GM19240 (cell line): ENCODE measurements around the gene SEMA5A.
"Not testable (repeated sequence)": the region's sequence is repeated elsewhere in the genome, so short reads cannot be mapped to it uniquely, and the experiment has no call there.

Experiments
- DNase-seq: peaks from one replicate; pipeline ENCODE4 v3.0.0; 2011; ENCODE audit warnings: low spot score; ENCODE audit not compliant: insufficient read length

SEMA5A gene

DNA sequence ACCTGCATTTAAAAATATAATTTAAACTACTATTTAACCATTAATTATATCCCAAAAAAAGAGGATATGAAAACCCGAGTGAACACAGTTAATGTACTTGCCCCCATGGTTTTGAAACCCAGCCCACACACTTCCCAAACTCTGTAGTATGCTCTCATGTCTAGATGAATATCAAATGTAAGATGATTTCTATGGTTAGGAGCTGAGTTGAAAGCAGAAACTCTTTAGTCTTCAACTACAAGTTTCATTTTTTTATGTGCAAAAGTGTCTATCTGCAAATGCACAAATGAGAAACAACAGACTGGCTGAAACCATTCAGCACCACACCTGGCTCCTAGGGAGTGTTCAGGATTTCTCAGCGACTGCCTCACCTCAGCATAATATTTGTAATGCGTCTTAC, 183.3 kb downstream of the SEMA5A start:
- no peak for DNase-seq

DNA sequence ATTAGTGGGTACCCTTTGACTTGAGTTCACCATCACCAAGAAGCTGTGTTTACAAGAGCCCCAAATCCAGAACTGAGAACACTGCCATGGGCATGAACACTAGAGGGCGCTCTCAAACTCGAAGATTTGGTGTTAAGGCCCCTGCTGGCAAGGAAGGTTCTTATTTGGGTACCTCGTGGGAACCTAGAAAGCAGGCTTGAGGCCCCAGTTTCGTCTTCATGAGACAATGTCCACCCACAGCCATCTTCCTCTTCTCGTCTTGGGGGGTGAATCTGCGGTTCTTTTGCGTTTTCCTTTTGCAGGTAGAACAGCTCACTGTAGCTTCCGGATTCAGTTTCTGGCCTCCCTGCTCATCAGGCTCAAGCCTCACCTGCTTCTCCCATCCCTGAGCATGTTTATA, 184.0 kb downstream of the SEMA5A start:
- DNase-seq: peak; percentile 38

DNA sequence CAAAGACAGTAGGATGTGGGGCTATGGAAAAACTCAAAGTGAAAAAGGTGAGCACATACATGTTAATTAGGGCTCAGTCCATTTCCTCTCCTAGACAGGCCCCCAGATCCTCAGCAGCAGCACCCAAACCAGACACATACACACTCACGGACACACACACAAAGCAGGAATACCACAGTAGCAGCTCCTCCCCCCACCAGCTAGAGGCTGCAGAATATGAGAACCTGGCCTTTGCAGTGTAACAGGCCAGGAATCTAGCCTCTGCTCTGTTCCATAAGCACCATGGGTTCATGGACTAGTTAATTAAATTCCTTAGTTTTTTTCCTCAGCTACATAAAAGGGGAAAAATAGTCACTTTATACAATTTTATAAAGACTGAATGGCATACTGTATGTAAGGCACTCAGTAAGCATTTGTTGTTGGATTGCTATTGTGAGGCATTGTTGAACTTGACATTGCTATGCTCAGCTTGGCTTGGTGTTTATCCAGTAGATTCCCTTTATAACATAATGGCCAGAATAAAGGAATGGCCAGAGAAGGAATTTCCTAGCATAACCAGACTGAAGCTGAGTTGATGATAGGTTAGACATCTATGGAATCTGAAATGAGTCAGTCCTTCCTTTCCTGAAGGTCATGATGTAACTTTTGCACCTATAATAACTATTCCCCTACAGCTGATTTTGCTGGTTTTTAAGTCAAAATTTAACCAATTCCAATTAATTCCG, 186.8 kb downstream of the SEMA5A start:
- no peak for DNase-seq

DNA sequence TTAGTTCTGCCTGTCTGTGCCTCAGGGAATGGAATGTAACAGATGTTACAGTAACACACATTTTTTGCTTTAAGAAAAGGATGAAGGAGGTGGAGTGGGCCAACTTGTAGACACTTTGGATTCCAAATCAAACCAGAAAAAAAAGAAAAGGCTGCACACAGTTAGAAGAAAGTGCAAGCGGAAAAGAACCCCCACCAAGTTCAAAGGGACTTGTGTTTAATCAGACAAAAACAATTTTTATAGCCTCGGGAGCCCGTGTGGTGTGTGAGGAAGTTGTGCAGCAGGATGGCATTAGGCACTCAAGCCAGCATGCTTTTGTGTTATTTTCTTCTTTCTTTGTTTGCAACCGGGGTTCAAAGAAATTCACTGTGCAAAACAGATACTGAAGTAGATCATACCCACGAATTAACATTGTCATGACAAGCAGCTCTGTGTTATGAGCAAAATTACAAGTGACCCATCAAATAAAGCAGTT, 189.5 kb downstream of the SEMA5A start:
- DNase-seq: no peak

DNA sequence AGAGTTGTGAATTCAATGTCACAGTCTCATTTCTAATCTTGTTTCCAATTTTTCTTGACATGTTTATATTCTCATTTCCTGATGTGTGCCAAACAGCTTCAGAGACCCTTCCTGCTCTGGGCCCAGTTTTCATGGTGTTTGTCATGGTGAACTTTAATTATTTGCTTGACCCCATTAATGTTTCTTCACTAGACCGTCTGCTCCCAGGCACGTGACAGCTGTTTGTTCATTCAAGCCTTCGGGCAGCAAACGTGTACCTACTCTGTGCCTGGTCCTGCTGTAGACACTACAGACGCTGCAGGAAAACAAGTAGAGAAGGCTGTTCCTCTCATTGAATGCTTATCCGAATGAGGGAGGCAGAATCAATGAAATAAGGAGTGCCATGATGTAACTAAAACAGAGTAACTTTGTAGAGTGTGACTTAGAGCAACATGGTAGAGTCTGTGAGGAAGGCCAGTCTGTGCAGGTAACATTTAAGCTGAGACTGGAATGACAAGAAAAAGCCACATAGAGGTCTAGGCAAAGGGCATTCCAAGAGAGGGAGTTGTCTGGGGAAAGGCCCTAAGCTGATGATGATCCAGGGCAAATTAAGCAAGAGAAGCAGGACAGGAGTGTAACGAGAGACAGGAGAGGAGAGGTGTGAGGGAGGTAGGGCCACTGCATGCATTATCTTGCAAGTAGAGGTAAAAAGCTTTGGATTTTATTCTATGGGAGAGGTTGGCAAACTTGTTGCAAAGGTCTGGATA, 191.4 kb downstream of the SEMA5A start:
- no peak for DNase-seq

DNA sequence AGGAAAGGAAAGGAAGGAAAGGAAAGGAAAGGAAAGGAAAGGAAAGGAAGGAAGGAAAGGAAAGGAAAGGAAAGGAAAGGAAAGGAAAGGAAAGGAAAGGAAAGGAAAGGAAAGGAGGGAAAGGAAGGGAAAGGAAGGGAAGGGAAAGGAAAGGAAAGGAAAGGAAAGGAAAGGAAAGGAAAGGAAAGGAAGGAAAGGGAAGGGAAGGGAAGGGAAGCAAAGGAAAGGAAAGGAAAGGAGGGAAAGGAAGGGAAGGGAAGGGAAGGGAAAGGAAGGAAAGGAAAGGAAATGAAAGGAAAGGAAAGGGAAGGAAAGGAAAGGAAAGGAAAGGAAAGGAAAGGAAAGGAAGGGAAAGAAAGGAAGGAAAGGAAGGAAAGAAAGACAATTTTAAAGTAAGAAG, 192.8 kb downstream of the SEMA5A start:
- DNase-seq: not testable (repeated sequence)

DNA sequence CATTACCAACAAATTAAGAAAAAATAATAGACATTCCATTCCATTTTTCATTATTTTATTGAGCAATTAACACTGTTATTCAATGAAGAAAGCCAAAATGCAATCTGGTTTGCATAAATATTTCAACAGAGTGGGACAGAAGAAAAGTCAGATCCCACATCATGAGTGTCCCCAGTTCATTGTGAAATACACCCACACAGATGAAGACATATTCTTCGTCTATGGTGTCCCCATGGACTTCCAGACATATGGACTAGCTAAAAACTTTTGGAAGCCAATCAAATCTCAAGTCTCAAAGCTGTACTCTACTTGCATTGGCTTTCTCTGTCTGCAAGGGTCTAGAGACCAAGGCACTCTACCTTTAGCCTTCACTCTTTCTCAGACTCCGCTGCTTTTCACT, 194.3 kb downstream of the SEMA5A start:
- DNase-seq: no peak

DNA sequence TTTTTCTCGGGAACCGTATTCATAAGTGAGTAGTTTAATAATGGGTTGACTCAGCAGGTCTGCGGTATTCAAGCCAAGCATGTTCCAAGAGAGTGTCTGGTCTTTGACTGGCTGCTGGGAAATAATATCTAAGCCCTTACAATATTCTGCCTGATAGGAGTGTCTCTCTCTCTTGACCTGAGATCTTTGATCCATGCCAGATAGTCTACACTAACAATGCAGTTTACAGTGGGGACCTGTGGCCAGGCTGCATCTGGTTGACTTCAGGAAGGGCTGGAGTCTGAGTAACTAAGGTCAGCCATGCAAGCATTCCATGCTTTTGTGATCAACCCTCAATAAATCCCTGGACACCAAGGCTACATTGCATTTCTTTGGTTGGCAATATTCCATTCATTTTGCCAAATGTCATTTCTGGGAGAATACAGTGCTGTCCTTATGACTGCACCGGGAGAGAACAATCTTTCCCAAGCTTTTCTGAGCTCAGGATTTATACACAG, 195.5 kb downstream of the SEMA5A start:
- DNase-seq: no peak

DNA sequence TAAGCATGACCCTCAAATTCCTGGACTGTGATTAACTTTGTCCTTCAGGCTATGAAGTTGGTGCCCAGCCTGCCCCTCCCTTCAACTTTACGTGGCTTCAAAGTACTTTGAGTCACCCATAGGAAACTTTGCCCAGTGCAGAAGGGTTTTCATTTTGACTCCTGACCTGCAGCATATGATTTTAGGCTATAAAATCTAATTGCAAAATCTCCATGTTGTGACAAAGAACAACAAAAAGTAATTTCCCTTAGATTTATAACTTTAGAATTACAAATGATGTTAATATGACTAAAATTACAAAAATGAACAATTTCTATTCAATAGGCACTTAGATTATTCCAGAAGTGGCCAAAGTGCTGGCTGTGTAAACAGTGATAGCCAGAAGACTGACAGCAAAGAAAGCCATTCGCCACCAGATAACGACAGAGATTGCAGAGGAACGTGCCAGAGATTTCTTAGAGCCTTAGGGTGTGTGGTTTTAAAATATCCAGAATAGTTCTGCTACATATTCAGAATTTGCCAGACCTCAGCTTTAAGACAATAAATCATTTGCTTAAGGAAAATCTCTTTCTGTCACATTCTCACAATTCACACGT, 197.4 kb downstream of the SEMA5A start:
- no peak for DNase-seq

DNA sequence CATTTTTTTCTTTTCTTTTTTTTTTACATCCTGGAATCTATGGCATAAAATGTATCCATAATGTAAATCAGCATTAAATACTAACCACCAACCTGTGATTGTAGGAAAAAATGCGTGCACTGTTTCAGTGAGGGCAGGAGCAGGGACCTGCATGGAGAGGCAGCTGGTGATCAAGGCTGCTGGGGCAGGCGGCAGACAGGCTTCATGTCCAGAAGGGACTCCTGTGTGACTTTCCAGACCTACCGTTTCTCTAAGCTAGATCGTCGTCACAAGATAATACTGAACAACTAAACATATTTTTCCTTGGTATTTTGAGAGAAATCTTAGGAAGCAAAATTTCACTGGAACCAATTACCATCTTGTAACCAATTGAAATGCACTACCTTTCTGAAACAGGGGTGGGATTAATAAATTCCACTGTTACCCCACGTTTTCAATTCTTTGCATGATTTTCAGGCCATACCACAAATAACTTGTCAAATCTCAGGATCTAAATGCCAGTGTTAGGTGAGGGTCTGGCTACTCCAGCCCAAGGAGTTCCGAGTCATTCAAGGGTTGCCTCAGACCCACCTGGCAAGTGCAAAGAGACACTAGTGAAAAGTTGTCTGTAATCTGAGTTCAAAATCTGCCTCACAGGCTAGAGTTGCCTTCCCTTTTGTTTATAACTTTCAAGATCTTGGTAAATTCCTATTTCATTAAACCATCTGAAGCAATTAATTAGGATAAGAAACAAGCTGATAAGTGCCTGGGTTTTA, 198.2 kb downstream of the SEMA5A start:
- DNase-seq: no peak

DNA sequence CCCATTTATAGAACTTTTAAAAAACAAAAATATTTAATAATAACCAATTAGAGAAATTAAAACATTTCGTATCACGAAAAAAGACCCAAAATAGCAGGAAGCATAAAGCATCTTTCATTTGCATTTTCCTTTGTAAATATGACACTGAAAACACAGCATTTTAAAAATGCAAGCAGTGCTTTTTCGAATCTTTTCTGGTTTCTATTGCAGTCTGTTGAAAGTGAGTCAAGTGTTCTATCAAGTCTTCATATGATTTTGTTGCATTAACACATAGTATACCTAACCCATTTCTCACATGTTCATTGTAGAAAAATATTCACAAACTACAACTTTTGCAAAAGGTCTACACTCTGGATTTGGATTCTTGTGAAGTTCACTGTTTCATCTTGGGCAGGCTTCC, 198.8 kb downstream of the SEMA5A start:
- DNase-seq: no peak

DNA sequence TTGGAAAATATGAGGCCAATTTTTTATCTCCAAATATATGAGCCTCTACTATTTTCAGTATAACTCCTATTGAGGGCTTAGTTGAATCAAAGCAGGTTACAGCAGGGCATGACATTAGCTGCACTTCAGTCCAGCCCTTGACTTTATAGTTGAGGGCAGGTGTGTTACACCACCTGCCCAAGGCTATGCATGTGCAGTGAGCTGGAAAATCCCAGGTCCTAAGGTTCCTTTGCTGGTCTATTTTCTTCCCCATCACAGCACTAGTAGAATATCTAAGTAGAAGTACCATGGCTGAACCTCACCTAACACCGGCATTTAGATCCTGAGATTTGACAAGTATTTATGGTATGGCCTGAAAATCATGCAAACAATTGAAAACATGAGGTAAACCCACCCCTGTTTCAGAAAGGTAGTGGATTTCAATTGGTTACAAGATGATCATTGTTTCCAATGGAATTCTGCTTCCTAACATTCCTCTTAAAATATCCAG, 201.1 kb downstream of the SEMA5A start:
- no peak for DNase-seq

DNA sequence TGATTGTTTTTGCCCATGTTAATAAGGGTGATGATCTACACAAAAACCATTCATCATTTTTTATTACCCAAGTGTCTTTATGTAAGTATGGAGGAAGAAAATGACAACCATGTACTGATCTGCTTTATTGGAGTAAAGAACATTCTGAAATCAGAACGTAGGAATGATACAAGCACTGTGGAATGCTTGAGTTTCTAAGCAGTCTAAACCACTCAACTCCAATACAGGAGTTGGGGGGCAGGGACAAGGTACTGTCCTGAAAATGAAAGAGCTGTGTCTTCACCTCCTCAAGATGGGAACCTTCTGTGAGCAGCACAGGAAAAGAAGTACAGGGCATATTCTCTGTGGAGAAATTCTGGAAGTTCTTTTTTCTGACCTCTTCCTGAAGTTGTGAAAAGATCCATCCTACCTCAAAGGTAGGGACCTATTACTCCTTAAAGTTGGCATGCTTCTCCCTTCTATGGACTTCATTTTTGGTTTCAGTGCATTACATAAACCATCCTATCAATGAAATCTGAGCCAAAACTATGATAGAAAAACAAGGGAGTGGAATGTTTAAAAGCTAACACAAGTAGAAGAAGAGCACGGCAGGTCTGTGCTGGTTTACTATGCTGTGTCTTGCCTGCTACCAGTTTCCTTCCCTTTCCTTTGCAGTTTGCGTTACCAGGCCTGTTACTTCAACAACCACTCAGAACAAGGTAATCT, 202.6 kb downstream of the SEMA5A start:
- no peak for DNase-seq

DNA sequence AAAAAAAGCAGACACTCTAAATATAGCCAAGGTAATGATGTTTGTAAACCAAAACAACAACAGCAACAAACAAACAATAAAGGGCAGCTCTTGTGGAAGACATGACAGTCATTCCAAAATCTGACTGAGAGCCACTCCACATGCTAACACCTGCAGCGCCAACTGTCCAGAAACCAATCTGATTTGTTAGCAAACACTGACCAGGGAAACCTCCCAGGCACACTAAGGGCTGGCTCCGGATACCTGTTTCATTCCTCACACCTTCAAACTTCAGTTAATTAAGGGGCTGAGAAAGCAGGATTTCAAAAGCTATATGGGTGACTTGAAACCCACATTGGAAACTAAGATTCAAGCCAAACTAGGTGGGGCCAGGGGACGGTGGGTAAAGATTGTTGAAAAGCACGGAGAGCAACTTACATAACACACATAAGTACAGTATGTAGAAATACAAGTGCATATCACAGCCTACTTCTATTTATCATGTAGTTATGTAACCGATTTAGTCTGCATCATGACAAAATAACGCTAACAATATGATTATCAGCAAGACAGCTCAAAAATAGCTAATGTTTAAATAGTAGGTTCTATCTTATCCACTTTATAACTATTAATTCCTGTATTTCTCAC, 203.6 kb downstream of the SEMA5A start:
- no peak for DNase-seq

DNA sequence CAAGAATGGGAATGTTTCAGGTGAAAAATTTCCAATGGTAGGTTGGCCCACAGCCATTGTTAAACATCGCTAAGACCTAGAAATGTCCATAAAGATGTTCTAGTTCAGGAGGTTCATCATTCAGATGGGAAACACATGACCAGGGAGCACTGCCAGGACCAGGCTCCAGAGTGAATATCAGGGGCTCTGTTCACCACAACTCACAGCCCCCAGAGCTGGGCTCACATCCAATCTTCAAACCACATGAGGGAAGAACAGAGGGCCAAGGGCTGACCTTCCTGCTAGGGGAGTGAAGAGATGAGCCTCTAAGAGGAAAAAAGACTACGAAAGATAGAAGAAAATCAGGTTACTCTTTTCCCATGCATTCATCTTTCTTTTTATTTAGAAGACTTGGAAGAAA, 205.8 kb downstream of the SEMA5A start:
- DNase-seq: no peak

DNA sequence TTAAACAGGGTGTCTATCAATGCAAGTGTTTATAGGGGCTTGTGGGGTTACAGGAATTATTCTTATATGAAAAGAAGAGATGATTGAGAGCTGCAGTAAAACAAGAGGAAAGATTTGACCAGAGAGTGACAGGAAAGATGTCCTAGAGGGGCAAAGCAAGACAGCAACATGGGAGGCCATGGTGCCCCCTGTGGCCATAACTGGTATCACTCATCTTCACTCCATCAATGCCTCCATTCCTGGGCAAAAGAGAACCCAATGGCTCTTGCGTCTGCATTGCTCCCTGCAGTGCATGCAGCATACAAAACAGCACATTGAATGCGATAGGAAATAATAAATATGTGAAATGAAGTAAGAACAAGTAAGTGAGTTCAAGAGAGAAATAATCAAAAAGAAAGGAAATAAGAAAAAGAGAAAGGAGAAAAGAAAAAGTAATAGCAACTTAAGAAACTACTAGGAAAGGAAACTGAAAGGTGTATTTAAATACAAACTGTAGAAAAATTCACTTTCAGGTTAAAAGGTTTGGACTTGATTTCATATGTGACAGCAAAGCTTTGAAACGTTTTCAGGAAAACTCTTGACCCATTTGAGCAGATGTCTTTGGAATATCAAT, 206.6 kb downstream of the SEMA5A start:
- no peak for DNase-seq

DNA sequence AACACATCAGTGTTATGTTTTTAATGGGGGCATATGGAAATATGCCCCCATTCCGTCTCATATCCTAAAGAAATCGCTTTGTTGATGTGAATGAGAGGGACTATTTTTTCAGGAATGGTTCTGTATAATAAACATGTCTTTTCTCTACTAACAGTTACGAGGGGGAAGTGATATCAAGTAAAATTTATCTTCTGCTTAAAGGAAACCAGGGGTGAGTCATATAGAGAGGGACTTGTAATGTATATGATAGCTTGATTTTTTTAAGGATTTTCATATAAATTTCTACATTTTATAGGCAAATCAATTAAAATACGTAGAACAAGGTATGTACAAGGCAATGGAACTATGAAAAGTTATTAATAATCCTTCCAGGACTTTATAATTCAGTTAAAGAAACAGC, 207.1 kb downstream of the SEMA5A start:
- DNase-seq: no peak

DNA sequence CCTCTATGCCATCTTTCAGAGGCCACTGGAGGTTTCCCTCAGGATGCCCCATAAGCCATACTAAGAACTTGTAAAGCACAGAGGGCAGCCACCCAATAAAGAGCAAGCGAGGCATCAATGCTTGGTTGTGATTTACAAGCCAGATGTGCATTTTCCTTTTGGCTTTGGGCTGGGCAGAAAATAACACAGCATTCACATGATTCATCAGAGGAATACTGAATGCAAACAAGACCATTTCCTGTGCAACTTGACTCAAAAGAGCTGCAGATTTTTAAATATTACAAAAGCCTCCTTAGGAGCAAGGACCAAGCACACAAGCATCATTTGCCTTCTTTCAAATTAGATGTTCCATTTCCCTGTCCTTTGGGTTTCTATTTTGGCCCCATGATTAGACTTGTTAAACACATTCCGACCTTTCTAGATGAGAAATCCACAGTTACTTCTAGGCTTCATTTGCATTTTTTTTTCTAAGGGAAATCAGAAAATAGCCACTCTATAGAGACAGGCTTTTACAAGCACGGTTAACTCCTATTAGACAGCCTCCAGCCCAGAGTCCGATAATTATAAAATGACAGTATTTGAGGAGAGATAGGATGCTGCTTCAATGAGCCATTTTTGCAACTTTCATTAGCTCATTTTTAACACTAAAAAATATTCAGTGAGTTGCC, 207.8 kb downstream of the SEMA5A start:
- no peak for DNase-seq

DNA sequence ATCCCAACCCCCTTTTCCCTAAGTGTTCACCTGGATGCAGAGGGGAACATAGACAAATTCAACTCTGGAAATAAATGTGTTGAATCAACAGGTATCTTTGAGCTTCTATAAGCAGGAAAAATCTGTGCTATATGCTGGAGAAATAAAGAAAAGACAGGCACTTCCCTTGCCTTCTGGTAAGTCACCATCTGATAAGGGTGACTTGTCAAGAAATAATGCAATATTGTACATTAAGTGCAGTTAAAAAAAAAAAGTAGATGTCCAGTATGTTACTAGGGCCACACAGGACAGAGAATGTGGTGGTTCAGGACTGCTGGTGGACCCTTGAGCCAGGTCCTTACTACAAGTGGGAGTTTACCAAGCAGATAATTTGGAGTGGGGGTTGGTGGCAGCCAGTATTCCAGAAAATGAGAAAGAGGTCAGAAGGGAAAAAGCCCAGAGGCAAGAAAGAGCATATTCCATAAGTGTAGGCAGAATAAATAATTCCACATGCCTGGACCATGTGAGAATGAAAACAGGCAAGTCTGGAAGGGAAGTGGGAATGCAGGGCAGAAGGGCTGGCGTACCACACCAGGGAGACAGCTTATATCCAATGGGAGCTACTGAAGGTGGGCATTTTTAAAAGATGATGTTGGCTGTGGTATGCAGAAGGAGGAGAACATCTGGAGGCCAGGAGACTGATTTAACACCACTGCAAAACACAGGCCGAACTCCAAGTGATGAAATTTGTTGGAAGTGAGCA, 209.9 kb downstream of the SEMA5A start:
- no peak for DNase-seq
